Muscle layer of duodenum (tissue), 2 donors: ENCODE measurements around the gene HDAC9.
"Not testable (repeated sequence)": the region's sequence is repeated elsewhere in the genome, so short reads cannot be mapped to it uniquely, and the experiment has no call there.

ENCODE experiments used
- H3K27ac ChIP-seq: one replicate; pipeline ENCODE4 v1.7.0; 2013; ENCODE audit warnings: mild to moderate bottlenecking, low read length
- H3K27me3 ChIP-seq: one replicate; pipeline ENCODE4 v1.7.0; 2013; ENCODE audit warnings: low read depth, mild to moderate bottlenecking, control low read depth, low read length
- H3K36me3 ChIP-seq, 2 donors: one replicate each; pipeline ENCODE4 v1.7.0; 2013; ENCODE audit warnings: low read length in 2 of 2, control low read depth in 1 of 2, mild to moderate bottlenecking in 1 of 2; ENCODE audit not compliant: insufficient read depth in 2 of 2, control insufficient read depth in 1 of 2
- H3K4me1 ChIP-seq, 2 donors: one replicate each; pipeline ENCODE4 v1.7.0; 2013; ENCODE audit warnings: low read length in 2 of 2, mild to moderate bottlenecking in 2 of 2, control low read depth in 1 of 2, moderate library complexity in 1 of 2; ENCODE audit not compliant: insufficient read depth in 2 of 2, control insufficient read depth in 1 of 2
- H3K4me3 ChIP-seq, 2 donors: one replicate each; pipeline ENCODE4 v1.7.0; 2013; ENCODE audit warnings: low read length in 2 of 2, low read depth in 1 of 2, mild to moderate bottlenecking in 1 of 2
- H3K9me3 ChIP-seq, 2 donors: one replicate each; pipeline ENCODE4 v1.7.0; 2013; ENCODE audit warnings: low read length in 2 of 2, control low read depth in 1 of 2, mild to moderate bottlenecking in 1 of 2; ENCODE audit not compliant: control insufficient read depth in 1 of 2
- donor health status: healthy.

Gene HDAC9

GRCh38 chr7:18965657-18966056 lies 470.1 kb downstream of the HDAC9 start:
- no peaks in the 10 kb centered on the region for H3K9me3 ChIP-seq
- no peaks in the 10 kb centered on the region for H3K4me1 ChIP-seq
- no peaks in the 10 kb centered on the region for H3K36me3 ChIP-seq
- no peak overlapping the region for H3K27ac ChIP-seq
- no peaks in the 10 kb centered on the region for H3K27me3 ChIP-seq
- H3K4me3 ChIP-seq = no peak overlapping the region

DNA sequence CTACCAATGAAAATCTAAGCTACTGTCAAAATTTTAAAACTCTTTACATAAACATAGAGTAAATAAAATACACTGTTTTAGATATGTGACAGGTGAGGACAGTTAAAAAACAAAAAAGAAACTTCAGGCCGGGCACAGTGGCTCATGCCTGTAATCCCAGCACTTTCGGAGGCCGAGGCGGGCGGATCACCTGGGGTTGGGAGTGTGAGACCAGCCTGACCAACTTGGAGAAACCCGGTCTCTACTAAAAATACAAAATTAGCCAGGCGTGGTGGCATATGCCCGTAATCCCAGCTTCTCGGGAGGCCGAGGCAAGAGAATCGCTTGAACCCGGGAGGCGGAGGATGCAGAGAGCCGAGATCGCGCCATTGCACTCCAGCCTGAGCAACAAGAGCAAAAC lies 472.2 kb downstream of the HDAC9 start:
- H3K27ac ChIP-seq, H3K36me3 ChIP-seq, H3K9me3 ChIP-seq, H3K4me1 ChIP-seq, H3K4me3 ChIP-seq, H3K27me3 ChIP-seq: not testable (repeated sequence)

DNA sequence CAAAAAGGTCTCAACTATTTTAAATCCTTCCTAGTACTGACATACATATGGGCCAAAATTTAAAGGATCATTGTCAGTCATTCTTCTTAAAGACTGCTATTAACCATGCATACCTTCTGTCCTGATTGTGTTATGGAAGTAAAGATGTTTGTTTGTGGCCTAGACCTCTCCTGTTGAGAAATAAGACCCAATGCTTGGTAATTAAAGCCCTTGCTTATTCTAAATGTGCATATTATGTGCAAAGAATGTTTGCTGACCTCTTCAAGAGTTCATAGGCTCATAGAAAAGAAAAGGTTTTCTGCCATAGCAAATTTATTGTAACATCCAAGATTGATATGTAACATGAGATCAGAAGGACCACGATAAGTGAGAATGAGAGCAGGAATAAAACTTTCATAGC lies 476.3 kb downstream of the HDAC9 start:
- no peak overlapping the region for H3K4me3 ChIP-seq
- H3K36me3 ChIP-seq = no peaks in the 10 kb centered on the region
- no peaks in the 10 kb centered on the region for H3K4me1 ChIP-seq
- H3K9me3 ChIP-seq = no peaks in the 10 kb centered on the region
- H3K27me3 ChIP-seq = no peaks in the 10 kb centered on the region
- H3K27ac ChIP-seq = no peak overlapping the region

DNA sequence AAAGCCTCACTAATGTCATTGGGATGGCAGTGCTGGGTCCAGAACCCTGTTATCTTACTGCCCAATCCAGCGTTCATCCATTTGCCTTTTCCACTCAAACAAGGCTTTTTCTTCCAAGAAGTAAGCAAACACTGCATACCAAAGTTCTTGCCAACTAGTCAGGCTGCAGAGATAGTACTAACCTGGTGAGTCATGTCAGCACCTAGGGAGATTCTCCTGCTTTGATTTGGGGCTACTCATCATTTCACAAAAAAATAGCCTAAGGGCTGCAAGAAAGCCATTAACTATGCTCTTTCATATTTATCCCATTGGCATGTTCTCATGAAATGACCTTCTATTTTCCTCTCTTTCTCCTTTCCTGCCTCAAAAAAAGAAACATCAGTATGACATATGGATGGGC lies 479.3 kb downstream of the HDAC9 start:
- Histone ChIP-seq H3K4me3 (no peak overlapping the region), H3K27me3 (no peaks in the 10 kb centered on the region), H3K9me3 (no peaks in the 10 kb centered on the region), H3K4me1 (peaks cover 0 to 5% of the 10 kb centered on the region in 2 donors), H3K27ac (no peak overlapping the region), H3K36me3 (no peaks in the 10 kb centered on the region)

DNA sequence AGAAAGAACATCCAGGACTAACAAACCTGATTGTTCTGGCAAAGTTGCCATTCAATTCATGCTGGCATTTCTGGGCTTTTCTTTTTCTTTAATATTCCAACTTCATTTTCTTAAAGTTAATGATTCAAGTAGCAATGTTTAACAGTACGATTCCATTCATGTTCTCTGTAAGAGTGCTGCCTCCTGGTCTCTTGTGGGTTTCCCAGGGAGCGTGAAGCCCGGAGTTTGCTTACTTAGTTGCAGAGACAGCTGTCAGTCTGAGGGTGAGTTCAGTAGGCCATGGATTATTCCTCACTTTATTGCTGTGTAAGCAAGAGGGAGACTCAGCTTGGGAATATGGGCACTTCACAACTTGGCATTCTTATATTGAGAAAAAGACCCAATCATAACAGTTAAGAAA lies 479.7 kb downstream of the HDAC9 start:
- Histone ChIP-seq H3K36me3 (no peaks in the 10 kb centered on the region), H3K9me3 (no peaks in the 10 kb centered on the region), H3K27ac (no peak overlapping the region), H3K27me3 (no peaks in the 10 kb centered on the region), H3K4me1 (peaks cover 0 to 5% of the 10 kb centered on the region in 2 donors), H3K4me3 (no peak overlapping the region)

GRCh38 chr7:18975689-18976280 lies 480.2 kb downstream of the HDAC9 start:
- H3K27me3 ChIP-seq = no peaks in the 10 kb centered on the region
- no peak overlapping the region for H3K27ac ChIP-seq

DNA sequence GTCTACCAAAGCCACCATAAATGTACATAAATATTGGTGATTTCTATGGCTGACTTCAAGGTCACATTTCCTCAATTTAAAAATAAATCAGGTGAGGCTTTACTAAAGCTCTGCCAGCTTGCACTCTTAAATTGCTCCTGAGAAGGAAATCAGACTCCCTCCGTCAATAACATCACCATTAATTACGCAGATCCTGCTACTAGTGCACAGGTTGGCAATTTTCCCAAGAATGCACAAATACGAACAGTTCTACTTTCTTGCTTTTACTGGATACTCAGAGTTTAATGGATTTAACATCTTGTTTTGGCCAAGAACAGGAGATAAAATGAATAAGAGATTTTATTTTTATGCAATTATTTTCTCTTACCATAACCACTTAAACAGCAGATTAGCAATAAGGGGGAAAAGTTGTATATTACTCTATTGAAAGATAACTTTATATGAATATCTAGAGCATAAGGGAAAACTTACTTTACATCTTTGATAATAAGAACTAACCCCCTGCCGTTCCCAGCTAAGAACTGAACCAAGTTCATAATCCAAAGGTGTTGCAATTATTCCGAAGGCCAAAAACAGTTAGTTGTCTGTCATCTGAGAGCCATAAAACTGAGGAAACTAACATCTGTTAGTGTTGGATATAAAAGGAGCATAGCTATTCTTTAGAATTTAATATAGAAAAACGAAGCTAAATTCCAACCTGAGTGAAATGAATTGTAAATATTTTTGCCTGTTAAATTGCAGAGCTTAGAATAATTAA lies 481.3 kb downstream of the HDAC9 start:
- Histone ChIP-seq H3K4me3 (no peak overlapping the region), H3K27me3 (no peaks in the 10 kb centered on the region), H3K36me3 (no peaks in the 10 kb centered on the region), H3K27ac (no peak overlapping the region), H3K4me1 (peaks cover 0 to 5% of the 10 kb centered on the region in 2 donors), H3K9me3 (no peaks in the 10 kb centered on the region)

More at GRCh38 chr7:18975689-18976280, 480.2 kb downstream of the HDAC9 start:
- H3K4me3 ChIP-seq = no peak overlapping the region
- peaks cover 0 to 5% of the 10 kb centered on the region in 2 donors for H3K4me1 ChIP-seq
- H3K36me3 ChIP-seq = no peaks in the 10 kb centered on the region
- no peaks in the 10 kb centered on the region for H3K9me3 ChIP-seq

DNA sequence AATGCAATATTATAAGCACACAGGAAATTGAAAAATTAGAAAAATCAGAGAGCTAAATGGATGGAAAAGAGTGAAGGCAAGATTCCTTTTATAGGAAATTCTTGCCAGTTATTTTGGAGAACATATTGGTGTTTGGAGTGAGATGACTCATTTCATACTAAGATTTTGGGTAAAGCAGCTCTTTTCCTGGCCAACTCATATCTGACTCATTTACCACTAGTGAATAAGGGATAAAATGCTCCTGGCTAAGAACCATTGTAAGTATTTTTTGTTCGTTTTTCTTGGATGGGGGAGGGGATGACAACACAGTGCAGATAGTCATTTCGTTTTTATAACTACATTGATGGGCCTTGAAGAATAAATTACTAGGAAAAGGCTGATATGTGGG lies 482.6 kb downstream of the HDAC9 start:
- Histone ChIP-seq H3K4me3 (no peak overlapping the region), H3K27ac (no peak overlapping the region), H3K27me3 (no peaks in the 10 kb centered on the region), H3K36me3 (no peaks in the 10 kb centered on the region), H3K4me1 (peaks cover 0 to 5% of the 10 kb centered on the region in 2 donors), H3K9me3 (no peaks in the 10 kb centered on the region)

GRCh38 chr7:18990700-18991099 lies 495.2 kb downstream of the HDAC9 start:
- not testable (repeated sequence) for H3K4me1 ChIP-seq, H3K27me3 ChIP-seq, H3K36me3 ChIP-seq, H3K9me3 ChIP-seq, H3K27ac ChIP-seq, H3K4me3 ChIP-seq

DNA sequence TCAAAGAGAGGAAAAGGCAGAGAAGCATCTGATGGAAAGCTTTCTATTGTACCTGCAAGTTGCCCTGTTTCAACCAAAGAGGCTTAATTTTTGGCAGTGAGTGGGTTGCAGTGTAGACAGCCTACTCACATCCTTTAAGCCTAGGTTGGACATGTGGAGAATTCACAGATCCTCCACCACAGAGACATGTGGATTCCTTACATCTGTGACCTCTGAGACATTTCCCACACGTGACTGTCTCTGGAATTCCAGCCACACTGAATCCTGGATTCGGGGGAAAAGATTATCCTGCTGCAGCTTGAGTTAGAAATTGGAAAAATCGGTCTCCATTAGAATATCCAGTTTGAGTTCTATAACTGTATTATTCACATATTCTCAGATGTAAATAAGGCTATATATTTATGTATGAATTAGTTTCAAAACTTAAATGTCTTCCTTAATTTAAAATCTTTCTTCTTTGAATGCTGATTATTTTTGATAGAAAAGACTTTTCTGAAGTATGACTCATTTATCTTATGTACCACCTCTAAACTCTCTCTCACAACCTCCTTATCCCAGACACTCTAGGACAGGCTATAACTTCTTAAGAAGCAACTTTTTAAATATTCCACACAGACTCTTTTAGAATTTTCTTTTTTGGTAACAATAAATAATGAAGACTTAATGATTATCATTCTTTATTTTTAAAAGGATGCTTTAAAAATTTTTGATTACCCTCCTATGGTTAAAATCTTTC lies 498.6 kb downstream of the HDAC9 start:
- no peaks in the 10 kb centered on the region for H3K27me3 ChIP-seq
- H3K4me1 ChIP-seq = no peaks in the 10 kb centered on the region
- no peak overlapping the region for H3K27ac ChIP-seq
- H3K9me3 ChIP-seq = no peaks in the 10 kb centered on the region
- no peak overlapping the region for H3K4me3 ChIP-seq
- no peaks in the 10 kb centered on the region for H3K36me3 ChIP-seq

- Histone ChIP-seq H3K27me3 (no peaks in the 10 kb centered on the region), H3K4me1 (no peaks in the 10 kb centered on the region), H3K27ac (no peak overlapping the region), H3K9me3 (no peaks in the 10 kb centered on the region), H3K4me3 (no peak overlapping the region), H3K36me3 (no peaks in the 10 kb centered on the region)
Observed at GRCh38 chr7:18995270-18995671, 499.7 kb downstream of the HDAC9 start.
